GM12891 (cell line): ENCODE measurements around the gene GAS1.

Experiments
- DNase-seq: peaks from one replicate; pipeline ENCODE4 v3.0.0; 2011; ENCODE audit warnings: low spot score; ENCODE audit not compliant: insufficient read length
- FAIRE-seq: peaks from 2 replicates; lab custom pipeline; 2011; peaks lifted over from hg19 to GRCh38; lab: Jason Lieb, UNC
- PAX5 ChIP-seq: IDR thresholded peaks from 2 replicates; pipeline ENCODE4 v1.6.1; 2011; ENCODE audit warnings: low read length, moderate library complexity, mild to moderate bottlenecking; ENCODE audit not compliant: insufficient read depth, severe bottlenecking
- POLR2A ChIP-seq: IDR thresholded peaks from 2 replicates; pipeline ENCODE4 v1.6.1; 2011; ENCODE audit warnings: low read depth, low read length, control low read depth
- POLR2AphosphoS5 ChIP-seq: IDR thresholded peaks from 2 replicates; pipeline ENCODE4 v1.6.1; 2011; ENCODE audit warnings: low read depth, low read length, control low read depth
- POU2F2 ChIP-seq: IDR thresholded peaks from 2 replicates; pipeline ENCODE4 v1.6.1; 2011; ENCODE audit warnings: low read depth, mild to moderate bottlenecking, control low read depth, low read length, moderate library complexity
- SPI1 ChIP-seq: IDR thresholded peaks from 2 replicates; pipeline ENCODE4 v1.6.1; 2011; ENCODE audit warnings: low read depth, low read length, control low read depth
- TAF1 ChIP-seq: IDR thresholded peaks from 2 replicates; pipeline ENCODE4 v1.6.1; 2011; ENCODE audit warnings: low read depth, low read length, control low read depth

Gene GAS1

DNA sequence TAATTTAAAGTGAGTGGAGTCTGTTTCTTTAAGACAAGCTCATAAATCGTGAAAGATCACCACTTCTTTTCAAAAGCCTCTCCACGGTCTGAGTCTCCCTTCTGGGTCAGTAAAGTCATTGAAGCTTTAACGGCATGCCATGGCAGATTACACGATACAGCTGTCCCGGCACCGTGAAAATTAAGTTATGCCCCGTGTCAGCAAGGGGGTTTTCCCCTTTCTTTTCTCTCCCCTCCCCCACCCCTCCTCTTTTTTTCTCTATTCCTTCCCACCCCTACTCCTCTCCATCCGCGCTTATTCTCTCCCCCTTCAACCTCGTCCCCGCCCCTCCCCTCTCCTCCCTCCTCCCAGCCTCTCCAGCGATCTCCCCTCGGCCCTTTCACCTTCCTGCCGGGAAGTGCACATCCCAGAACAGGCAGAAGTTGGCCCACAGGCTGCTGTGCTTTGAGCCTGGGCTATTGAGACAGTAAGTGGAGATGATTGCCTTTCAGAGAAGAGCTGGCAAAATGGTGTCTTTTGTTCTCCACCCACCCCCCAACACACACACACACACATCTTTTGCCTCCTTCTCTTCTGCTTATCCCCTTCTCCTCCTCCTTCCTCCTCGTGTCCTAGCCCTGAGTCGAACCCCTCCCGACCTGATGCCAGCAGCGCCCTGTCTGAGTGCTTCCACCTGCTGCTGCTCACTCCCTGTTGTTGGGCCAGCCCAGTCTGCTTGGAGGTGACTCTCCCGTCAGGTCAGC lies 44.1 kb downstream of the GAS1 start:
- TF ChIP-seq POU2F2 (no peak), POLR2A (no peak), POLR2AphosphoS5 (no peak), SPI1 (no peak), TAF1 (no peak), PAX5 (no peak)
- DNase-seq (no peak), FAIRE-seq (no peak)

DNA sequence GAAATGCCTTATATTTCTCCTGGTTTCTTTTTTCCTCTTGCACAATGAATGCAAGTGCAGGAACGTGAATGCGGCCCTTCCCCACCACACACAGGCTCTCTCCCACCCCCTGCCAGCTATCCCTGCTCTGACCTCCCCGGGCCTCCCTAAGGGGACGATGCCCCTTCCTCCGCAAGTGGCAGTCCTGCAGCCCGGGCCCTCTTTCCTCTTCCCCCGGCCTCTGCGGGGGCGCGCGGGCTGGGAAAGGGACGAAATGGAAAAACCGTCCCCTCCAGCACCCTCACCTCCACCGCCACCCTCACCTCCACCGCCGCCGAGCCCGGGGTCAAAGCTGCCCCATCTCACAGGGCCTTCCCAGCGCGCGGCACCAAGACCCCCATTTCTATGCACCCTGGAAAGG lies 44.7 kb downstream of the GAS1 start:
- DNase-seq (no peak), FAIRE-seq (no peak)
- TF ChIP-seq SPI1: no peak
- TF ChIP-seq POU2F2: no peak
- no peak for TF ChIP-seq POLR2A
- no peak for TF ChIP-seq PAX5
- TF ChIP-seq TAF1: no peak
- TF ChIP-seq POLR2AphosphoS5: no peak

- no peak for TF ChIP-seq POLR2A
- no peak for FAIRE-seq
Measured at GRCh38 chr9:86902176-86902575, 45.1 kb downstream of the GAS1 start.

DNA sequence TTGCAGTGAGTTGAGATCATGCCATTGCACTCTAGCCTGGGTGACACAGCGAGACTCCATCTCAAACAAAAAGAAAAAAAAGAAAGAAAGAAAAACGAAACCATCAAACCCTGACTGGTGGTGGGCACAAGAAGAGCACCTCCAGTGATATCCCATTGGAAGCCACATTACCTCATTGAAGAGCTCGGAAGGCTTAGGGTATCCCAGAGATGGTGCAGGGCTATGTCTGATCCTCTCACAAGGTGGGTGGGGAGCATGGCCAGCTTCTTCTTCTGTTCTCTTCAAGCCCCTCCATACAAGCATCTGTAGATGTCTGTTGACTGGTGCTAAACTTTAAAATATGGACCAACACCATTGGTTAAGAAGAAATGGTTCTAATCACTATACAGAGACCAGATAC lies 45.8 kb downstream of the GAS1 start:
- TF ChIP-seq PAX5: no peak
- TF ChIP-seq POU2F2: no peak
- no peak for TF ChIP-seq POLR2AphosphoS5
- no peak for TF ChIP-seq POLR2A
- no peak for TF ChIP-seq TAF1
- TF ChIP-seq SPI1: no peak
- DNase-seq: no peak
- no peak for FAIRE-seq

More at GRCh38 chr9:86902176-86902575, 45.1 kb downstream of the GAS1 start:
- no peak for DNase-seq
